HepG2 (cell line): Measurements from ENCODE around the gene PDK1. TPM values are rescaled to one million over a fixed set of nuclear protein-coding genes. Genes with fewer than 3 reads are reported as not detected.

ENCODE experiments used
- CEBPG ChIP-seq: IDR thresholded peaks from 2 replicates; pipeline ENCODE4 v1.6.1; 2016
- CREB3 ChIP-seq: sonication (generic); formaldehyde crosslinking; IDR thresholded peaks from 2 replicates; pipeline ENCODE4 v1.5.0; 2020; ENCODE audit warnings: missing genetic modification reagents
- HHEX ChIP-seq: IDR thresholded peaks from 2 replicates; pipeline ENCODE4 v1.6.1; 2016; ENCODE audit warnings: control low read depth
- HMGA1 ChIP-seq: sonication (generic); formaldehyde crosslinking; conservative IDR thresholded peaks from 2 replicates; pipeline ENCODE4 v1.4.0; 2020; ENCODE audit warnings: missing genetic modification reagents
- IKZF4 ChIP-seq: sonication (generic); formaldehyde crosslinking; IDR thresholded peaks from 2 replicates; pipeline ENCODE4 v1.5.1; 2020; ENCODE audit warnings: borderline replicate concordance, mild to moderate bottlenecking, low read depth, missing genetic modification reagents; ENCODE audit errors: not compliant biosample characterization
- ISL2 ChIP-seq: sonication (generic); formaldehyde crosslinking; IDR thresholded peaks from 2 replicates; pipeline ENCODE4 v1.5.0; 2020; ENCODE audit warnings: missing genetic modification reagents
- PRPF4 ChIP-seq: fragments of 200-400 bp; formaldehyde crosslinking; IDR thresholded peaks from 2 replicates; pipeline ENCODE4 v1.6.1; 2016; ENCODE audit warnings: low read length, low read depth; ENCODE audit not compliant: poor library complexity, severe bottlenecking
- SP5 ChIP-seq: IDR thresholded peaks from 2 replicates; pipeline ENCODE4 v1.6.1; 2016; ENCODE audit warnings: low read depth, borderline replicate concordance
- SRY ChIP-seq: sonication (generic); formaldehyde crosslinking; IDR thresholded peaks from 2 replicates; pipeline ENCODE4 v1.8.0; 2022; ENCODE audit warnings: mild to moderate bottlenecking, missing genetic modification reagents
- TBX3 ChIP-seq: fragments of 450-650 bp; IDR thresholded peaks from 2 replicates; pipeline ENCODE4 v1.6.1; 2017; ENCODE audit warnings: antibody characterized with exemption, mild to moderate bottlenecking, inconsistent platforms, borderline replicate concordance
- TMF1 ChIP-seq: sonication (generic); formaldehyde crosslinking; IDR thresholded peaks from 2 replicates; pipeline ENCODE4 v1.8.1; 2022; ENCODE audit warnings: low read depth, missing genetic modification reagents
- ZC3H13 ChIP-seq: sonication (generic); formaldehyde crosslinking; IDR thresholded peaks from 2 replicates; pipeline ENCODE4 v1.8.1; 2023; ENCODE audit warnings: mild to moderate bottlenecking, missing genetic modification reagents, moderate library complexity
- ZFP1 ChIP-seq: IDR thresholded peaks from 2 replicates; pipeline ENCODE4 v1.6.1; 2016
- ZNF136 ChIP-seq: sonication (generic); formaldehyde crosslinking; IDR thresholded peaks from 2 replicates; pipeline ENCODE4 v1.8.1; 2022; ENCODE audit warnings: low read depth, mild to moderate bottlenecking, moderate library complexity, missing genetic modification reagents
- ZNF30 ChIP-seq: sonication (generic); formaldehyde crosslinking; IDR thresholded peaks from 2 replicates; pipeline ENCODE4 v1.5.0; 2020; ENCODE audit warnings: mild to moderate bottlenecking, missing genetic modification reagents
- ZNF44 ChIP-seq: sonication (generic); formaldehyde crosslinking; IDR thresholded peaks from 2 replicates; pipeline ENCODE4 v1.5.1; 2020; ENCODE audit warnings: mild to moderate bottlenecking, missing genetic modification reagents
- ZNF512 ChIP-seq: sonication (generic); formaldehyde crosslinking; IDR thresholded peaks from 2 replicates; pipeline ENCODE4 v1.4.0; 2020; ENCODE audit warnings: mild to moderate bottlenecking, missing genetic modification reagents
- ZNF577 ChIP-seq: sonication (generic); formaldehyde crosslinking; IDR thresholded peaks from 2 replicates; pipeline ENCODE4 v1.4.0; 2020; ENCODE audit warnings: mild to moderate bottlenecking, low read depth, missing genetic modification reagents, borderline replicate concordance
- ZNF589 ChIP-seq: sonication (generic); formaldehyde crosslinking; conservative IDR thresholded peaks from 2 replicates; pipeline ENCODE4 v1.8.0; 2022; ENCODE audit warnings: mild to moderate bottlenecking, moderate library complexity, missing genetic modification reagents
- ZNF781 ChIP-seq: sonication (generic); formaldehyde crosslinking; IDR thresholded peaks from 2 replicates; pipeline ENCODE4 v1.5.1; 2020; ENCODE audit warnings: borderline replicate concordance, mild to moderate bottlenecking, missing genetic modification reagents; ENCODE audit errors: not compliant biosample characterization
- ZNF790 ChIP-seq: sonication (generic); formaldehyde crosslinking; IDR thresholded peaks from 2 replicates; pipeline ENCODE4 v1.8.0; 2022; ENCODE audit warnings: missing genetic modification reagents, mild to moderate bottlenecking, borderline replicate concordance
- polyA plus RNA-seq, 8 experiments: library from polyadenylated mRNA; depleted of rRNA in 3 of 8; stranded (reverse) in 7 of 8; unstranded in 1 of 8; fragments of >200 nt; fragmentation: Illumina TruSeq in 4 of 8; extraction: Trizol in 4 of 8; gene quantifications; 2 replicates each; pipeline versions ENCODE4 v1.2.1 to v1.2.3, GENCODE V29; 2011 to 2016; ENCODE audit warnings: low read depth in 4 of 8, missing spikeins in 1 of 8, mixed read lengths in 1 of 8; ENCODE audit not compliant: insufficient read depth in 1 of 8
- total RNA-seq, 5 experiments: library from RNA; depleted of rRNA; stranded (reverse); fragments of >200 nt; fragmentation: Illumina TruSeq; extraction: Trizol; gene quantifications; 2 replicates each; pipeline ENCODE4 v1.2.3, GENCODE V29; 2016; ENCODE audit warnings: low read depth in 1 of 5
- TF ChIP-seq, protein P1 (sequence below): sonication (generic); formaldehyde crosslinking; IDR thresholded peaks from 2 replicates; pipeline ENCODE4 v1.8.0; 2022; ENCODE audit warnings: low read depth, missing genetic modification reagents
- TF ChIP-seq, protein P2 (sequence below): sonication (generic); formaldehyde crosslinking; IDR thresholded peaks from 2 replicates; pipeline ENCODE4 v1.8.0; 2022; ENCODE audit warnings: mild to moderate bottlenecking, missing genetic modification reagents; ENCODE audit not compliant: insufficient replicate concordance
- TF ChIP-seq, protein P3 (sequence below): sonication (generic); formaldehyde crosslinking; IDR thresholded peaks from 2 replicates; pipeline ENCODE4 v1.4.0; 2020; ENCODE audit warnings: missing genetic modification reagents, mild to moderate bottlenecking, borderline replicate concordance

Gene PDK1
- total and polyA plus RNA-seq, 2 of the 13 experiments (the other 11 are each of a cell fraction or from before 2014, with no cell fraction given): 11.9 to 96.9 TPM

DNA sequence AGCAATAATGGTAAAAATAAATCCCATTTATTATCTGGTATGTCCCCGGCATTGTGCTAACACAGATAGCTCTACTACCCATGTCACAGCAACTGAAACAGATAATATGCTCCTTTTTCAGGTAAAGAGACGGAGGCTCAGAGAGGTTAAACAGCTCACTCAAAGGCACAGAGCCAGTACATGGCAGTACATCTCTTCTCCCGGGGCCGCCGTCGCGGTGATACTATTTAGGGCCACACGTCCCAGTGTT, 693 bp upstream of the PDK1 start (continued):
- TF ChIP-seq ZNF512 (CRISPR knock-in tag) (no peak), ZNF790 (CRISPR knock-in tag) (no peak), HHEX (CRISPR knock-in tag) (no peak), ZFP1 (CRISPR knock-in tag) (0 out of 2 replicates have a peak, but pooled peaks have one; percentile 47), TBX3 (no peak), ZNF589 (CRISPR knock-in tag) (no peak), HMGA1 (CRISPR knock-in tag) (no peak), IKZF4 (no peak), SP5 (CRISPR knock-in tag) (no peak), PRPF4 (no peak), ZNF577 (CRISPR knock-in tag) (no peak), ZNF781 (CRISPR knock-in tag) (peak; percentile 18), ZC3H13 (CRISPR knock-in tag) (0 out of 2 replicates have a peak, but pooled peaks have one; percentile 20), SRY (no peak), TMF1 (no peak), CEBPG (no peak), ZNF136 (CRISPR knock-in tag) (no peak), CREB3 (0 out of 2 replicates have a peak, but pooled peaks have one; percentile 52), ZNF30 (no peak), ISL2 (CRISPR knock-in tag) (no peak), ZNF44 (no peak)
- TF ChIP-seq, protein P1, sequence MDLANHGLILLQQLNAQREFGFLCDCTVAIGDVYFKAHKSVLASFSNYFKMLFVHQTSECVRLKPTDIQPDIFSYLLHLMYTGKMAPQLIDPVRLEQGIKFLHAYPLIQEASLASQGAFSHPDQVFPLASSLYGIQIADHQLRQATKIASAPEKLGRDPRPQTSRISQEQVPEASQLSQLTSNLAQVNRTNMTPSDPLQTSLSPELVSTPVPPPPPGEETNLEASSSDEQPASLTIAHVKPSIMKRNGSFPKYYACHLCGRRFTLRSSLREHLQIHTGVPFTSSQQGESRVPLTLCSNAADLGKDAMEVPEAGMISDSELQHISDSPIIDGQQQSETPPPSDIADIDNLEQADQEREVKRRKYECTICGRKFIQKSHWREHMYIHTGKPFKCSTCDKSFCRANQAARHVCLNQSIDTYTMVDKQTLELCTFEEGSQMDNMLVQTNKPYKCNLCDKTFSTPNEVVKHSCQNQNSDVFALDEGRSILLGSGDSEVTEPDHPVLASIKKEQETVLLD (CRISPR knock-in tag): no peak
- TF ChIP-seq, protein P2, sequence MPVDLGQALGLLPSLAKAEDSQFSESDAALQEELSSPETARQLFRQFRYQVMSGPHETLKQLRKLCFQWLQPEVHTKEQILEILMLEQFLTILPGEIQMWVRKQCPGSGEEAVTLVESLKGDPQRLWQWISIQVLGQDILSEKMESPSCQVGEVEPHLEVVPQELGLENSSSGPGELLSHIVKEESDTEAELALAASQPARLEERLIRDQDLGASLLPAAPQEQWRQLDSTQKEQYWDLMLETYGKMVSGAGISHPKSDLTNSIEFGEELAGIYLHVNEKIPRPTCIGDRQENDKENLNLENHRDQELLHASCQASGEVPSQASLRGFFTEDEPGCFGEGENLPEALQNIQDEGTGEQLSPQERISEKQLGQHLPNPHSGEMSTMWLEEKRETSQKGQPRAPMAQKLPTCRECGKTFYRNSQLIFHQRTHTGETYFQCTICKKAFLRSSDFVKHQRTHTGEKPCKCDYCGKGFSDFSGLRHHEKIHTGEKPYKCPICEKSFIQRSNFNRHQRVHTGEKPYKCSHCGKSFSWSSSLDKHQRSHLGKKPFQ: no peak
- TF ChIP-seq, protein P3, sequence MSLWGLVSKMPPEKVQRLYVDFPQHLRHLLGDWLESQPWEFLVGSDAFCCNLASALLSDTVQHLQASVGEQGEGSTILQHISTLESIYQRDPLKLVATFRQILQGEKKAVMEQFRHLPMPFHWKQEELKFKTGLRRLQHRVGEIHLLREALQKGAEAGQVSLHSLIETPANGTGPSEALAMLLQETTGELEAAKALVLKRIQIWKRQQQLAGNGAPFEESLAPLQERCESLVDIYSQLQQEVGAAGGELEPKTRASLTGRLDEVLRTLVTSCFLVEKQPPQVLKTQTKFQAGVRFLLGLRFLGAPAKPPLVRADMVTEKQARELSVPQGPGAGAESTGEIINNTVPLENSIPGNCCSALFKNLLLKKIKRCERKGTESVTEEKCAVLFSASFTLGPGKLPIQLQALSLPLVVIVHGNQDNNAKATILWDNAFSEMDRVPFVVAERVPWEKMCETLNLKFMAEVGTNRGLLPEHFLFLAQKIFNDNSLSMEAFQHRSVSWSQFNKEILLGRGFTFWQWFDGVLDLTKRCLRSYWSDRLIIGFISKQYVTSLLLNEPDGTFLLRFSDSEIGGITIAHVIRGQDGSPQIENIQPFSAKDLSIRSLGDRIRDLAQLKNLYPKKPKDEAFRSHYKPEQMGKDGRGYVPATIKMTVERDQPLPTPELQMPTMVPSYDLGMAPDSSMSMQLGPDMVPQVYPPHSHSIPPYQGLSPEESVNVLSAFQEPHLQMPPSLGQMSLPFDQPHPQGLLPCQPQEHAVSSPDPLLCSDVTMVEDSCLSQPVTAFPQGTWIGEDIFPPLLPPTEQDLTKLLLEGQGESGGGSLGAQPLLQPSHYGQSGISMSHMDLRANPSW (CRISPR knock-in tag): no peak
